Measurements from ENCODE around the gene APPL2.

GRCh38 chr12:105166736-105167135, 69.2 kb downstream of the APPL2 start:
- no peak for TF ChIP-seq CTCF (IDR thresholded peaks at IDR 0.05)
- TF ChIP-seq POLR2A (IDR thresholded peaks at IDR 0.05): no peak
- TF ChIP-seq EP300 (IDR thresholded peaks at IDR 0.05; ENCODE audit: low read depth): no peak

All from transverse colon (tissue), 3 donors.